Cerebellar cortex (tissue), 1 donor: ENCODE data around the gene TANC1.

Source experiments
- DNase-seq: peaks from one replicate; pipeline ENCODE4 v3.0.0-alpha.2; 2015; ENCODE audit warnings: low spot score

The TANC1 gene

GRCh38 chr2:159160954-159161353 lies 192.5 kb downstream of the TANC1 start:
- DNase-seq = no peak

DNA sequence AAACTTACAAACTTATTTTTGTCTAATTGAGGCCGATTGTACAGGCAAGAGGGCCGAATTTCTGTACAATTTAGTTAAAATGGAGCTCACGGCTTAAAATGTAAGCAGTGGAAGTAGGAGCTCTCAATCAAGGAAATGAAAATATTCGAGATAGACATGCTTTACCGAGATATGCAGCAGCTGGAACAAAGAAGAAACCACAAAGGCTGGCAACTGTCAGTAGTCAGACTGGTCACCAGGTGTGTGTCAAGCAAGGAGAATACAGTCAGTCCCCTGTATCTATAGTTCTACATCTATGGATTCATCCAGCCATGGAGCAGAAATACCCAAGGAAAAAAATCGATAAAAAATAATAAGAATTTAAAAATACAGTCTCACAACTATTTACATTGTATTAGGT lies 195.5 kb downstream of the TANC1 start:
- no peak for DNase-seq

DNA sequence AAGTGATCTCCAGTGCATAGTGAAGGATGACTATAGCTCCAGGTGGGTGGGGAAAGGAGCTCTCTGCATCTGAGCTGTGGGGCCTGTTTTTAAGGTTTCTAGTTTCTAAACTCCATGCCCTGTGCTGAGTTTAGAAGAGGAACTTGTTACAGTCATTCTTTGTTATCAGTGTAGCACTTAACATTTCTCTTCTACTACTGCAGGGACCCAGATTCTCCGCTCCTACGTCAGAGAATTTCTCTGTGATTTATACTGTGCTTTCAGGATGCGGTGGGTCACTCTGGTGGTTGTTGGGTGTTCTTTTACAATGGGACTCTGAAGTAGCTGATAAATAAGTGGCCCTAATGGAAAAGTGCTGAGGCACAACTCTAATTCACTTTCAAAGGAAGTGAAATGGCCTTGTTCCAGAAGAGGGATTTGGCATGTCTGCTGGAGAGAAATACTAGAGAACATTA lies 196.0 kb downstream of the TANC1 start:
- DNase-seq = no peak

DNA sequence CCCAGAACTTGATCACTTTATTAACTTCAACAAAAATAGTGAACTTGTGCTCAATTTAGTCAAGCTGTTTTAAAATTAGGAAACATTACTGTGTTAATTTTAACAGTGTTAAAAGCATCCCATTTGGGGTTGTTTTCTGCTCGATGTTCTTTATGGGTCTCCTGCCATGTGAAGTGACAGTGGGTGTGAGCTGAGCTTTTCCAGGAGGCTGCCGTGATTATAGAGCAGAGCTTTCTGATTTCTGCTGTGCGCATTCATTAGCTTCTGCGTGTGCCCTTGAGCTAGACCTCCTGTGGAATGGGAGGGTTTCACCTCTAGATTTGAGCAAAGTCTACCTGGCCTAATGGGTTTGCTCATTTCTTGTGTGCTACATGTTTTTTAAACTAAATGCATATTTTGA lies 196.6 kb downstream of the TANC1 start:
- DNase-seq = no peak

- DNase-seq = no peak
Measured at GRCh38 chr2:159168707-159169106, 200.3 kb downstream of the TANC1 start.

DNA sequence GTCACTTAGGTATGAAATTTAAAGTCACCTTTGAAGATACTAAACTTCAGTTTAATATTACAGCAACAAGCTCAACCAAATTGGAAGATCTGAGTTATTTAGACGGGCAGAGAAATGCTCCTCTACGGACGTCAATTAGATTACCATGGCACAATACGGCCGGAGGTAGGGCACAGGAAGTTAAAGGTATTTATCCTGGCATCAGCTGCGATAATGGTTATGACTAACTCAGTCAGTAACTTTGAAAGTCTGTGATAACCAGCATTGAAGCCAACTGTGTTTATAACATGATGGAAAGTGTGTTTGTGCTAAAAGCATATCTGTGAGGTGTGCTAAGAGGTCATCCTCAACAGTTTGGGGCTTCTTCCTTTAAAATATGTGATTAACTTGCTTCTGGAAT lies 200.7 kb downstream of the TANC1 start:
- DNase-seq = no peak

GRCh38 chr2:159172403-159172802 lies 204.0 kb downstream of the TANC1 start:
- DNase-seq = no peak

DNA sequence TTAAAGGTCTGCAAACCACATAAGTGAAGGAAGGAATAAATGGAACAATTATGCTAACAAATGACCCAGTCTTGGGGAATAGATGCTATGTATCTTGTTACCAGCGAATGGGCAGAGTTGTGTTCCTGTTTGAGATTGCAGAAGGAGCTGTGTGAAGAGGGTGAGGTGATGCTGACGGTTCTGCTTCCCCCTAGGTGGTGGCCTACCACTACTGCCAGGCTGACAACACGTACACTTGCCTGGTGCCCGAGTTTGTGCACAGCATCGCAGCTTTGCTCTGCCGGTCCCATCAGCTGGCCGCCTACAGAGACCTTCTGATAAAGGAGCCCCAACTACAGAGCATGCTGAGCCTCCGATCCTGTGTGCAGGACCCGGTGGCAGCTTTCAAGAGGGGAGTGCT lies 206.3 kb downstream of the TANC1 start:
- no peak for DNase-seq

DNA sequence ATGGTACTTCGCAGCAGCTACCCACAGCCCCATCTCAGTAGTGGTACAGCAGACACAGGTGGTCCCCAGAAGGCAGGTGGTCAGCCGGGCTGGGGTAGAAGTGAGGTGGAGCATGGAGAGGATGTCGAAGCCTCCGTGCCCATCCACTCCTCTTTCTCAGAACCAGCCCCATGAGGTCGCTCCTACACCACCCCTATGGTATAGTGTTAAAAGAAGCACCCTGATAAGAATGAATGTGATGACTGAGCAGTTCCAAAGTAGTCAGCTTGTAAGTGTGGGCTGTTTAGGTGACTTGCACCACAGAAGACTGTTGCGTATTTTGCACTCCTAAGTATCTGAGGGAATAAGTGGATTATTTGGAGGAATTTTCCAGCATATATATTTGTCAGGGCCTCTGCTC lies 206.7 kb downstream of the TANC1 start:
- DNase-seq = no peak

- DNase-seq = no peak
Measured at GRCh38 chr2:159175927-159176326, 207.5 kb downstream of the TANC1 start.

GRCh38 chr2:159176555-159176954 lies 208.1 kb downstream of the TANC1 start:
- no peak for DNase-seq

- no peak for DNase-seq
Measured at GRCh38 chr2:159177357-159177756, 208.9 kb downstream of the TANC1 start.

- no peak for DNase-seq
Measured at GRCh38 chr2:159177957-159178356, 209.5 kb downstream of the TANC1 start.

DNA sequence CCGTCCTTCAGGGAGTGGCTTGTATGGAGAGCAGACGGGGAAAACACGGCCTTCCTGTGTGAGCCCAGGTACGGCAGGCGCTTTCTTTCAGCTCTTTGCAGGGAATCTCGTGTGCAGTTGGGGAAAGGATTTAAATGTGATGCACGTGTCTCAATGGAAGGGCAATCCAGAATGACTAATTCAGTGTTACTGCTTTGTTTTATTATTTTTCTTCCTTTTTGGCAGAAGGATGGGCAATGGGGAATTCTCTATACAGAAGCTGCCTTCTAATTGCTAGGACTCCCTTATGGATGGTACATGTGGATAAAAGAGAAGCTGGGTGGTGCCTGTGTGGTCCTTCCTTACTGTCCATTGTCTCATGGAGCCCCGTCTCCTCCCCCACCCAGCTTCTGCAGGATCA lies 210.7 kb downstream of the TANC1 start:
- no peak for DNase-seq

- DNase-seq = no peak
Measured at GRCh38 chr2:159179696-159180095, 211.3 kb downstream of the TANC1 start.

GRCh38 chr2:159183346-159183745 lies 214.9 kb downstream of the TANC1 start:
- no peak for DNase-seq

DNA sequence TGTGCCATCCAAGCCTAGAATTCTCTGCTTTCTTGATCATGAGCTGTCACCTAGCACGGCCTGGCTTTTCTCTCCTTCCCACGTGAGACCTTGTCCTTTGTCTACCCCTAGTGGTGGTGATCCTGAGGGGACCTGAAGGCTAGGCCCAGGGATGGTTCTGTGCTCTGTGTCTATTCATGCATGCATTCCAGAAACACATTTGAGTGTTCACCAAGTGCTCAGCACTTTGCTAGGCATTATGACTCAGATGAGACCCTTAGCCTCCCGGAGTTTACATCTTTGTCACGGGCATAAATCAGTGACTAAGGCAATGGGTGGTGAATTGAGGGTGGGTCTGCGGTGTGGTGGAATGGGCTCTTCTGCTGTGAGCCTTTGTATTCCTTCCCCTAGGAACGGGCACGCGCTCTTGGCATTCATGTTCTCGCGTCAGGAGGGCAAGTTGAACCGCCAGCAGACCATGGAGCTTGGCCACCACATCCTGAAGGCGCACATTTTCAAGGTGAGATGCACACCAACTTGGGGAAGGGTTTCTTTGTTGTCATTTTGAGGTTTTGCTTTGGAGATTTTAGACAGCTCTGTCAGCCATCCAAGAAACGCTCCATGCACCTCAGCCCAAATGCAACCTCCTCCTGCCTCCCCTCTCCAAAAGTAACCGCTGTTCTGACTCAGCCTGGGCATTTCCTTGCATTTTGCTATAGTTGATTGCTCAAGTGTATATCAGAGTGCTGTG lies 217.1 kb downstream of the TANC1 start:
- no peak for DNase-seq

GRCh38 chr2:159186462-159186861 lies 218.0 kb downstream of the TANC1 start:
- no peak for DNase-seq

GRCh38 chr2:159187106-159187505 lies 218.7 kb downstream of the TANC1 start:
- DNase-seq = no peak

GRCh38 chr2:159188449-159188848 lies 220.0 kb downstream of the TANC1 start:
- no peak for DNase-seq

GRCh38 chr2:159192371-159192918 lies 224.0 kb downstream of the TANC1 start:
- DNase-seq = no peak

GRCh38 chr2:159193791-159194190 lies 225.4 kb downstream of the TANC1 start:
- DNase-seq = no peak

DNA sequence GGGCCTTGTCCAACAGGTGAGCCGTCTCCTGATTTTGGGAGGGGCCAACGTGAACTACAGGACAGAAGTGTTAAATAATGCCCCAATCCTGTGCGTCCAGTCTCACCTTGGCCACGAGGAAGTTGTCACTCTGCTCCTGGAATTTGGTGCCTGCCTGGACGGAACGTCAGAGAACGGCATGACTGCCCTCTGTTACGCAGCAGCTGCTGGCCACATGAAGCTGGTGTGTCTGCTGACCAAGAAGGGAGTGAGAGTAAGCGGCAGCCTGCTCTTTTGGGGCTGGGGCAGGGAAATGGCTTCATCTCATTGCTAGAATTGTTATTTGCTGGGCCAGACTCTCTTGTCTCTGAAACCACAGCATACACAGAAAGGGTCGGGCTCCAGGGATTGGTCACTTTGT lies 225.8 kb downstream of the TANC1 start:
- DNase-seq = no peak

DNA sequence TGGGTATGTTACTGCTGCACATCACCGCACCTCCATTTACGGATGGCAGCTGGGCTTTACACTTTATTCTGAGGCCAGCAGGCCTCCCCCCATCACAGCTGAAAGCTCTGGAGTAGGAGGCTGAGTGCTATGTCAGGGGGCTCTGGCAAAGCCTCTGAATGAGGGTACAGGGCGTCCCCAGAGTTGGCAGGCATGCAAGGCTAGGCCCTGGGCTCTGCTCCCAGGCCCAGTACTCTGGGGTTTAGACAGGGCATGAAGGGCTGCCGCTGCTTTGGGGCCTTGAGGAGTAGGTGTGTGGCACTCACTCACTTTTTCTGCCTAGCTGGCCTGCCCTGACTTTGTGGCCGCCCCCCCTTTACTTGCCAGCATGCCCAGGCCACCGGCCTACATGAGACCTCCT lies 227.3 kb downstream of the TANC1 start:
- DNase-seq = no peak
